Measurements from ENCODE around the gene EFEMP2.
"Not testable (repeated sequence)": the region's sequence is repeated elsewhere in the genome, so short reads cannot be mapped to it uniquely, and the experiment has no call there.

EFEMP2 gene

GRCh38 chr11:65853246-65853979 is 19.2 kb downstream of the EFEMP2 start:
- DNase-seq, result no peak

- DNase-seq, result no peak
Observed at GRCh38 chr11:65852508-65853245, 19.9 kb downstream of the EFEMP2 start.

- DNase-seq, result no peak
Observed at GRCh38 chr11:65851811-65852507, 20.6 kb downstream of the EFEMP2 start.

GRCh38 chr11:65851083-65851579 is 21.5 kb downstream of the EFEMP2 start:
- DNase-seq, result no peak

GRCh38 chr11:65850217-65851082 is 22.1 kb downstream of the EFEMP2 start:
- no peak for DNase-seq

- no peak for DNase-seq
Observed at GRCh38 chr11:65849771-65850216, 22.8 kb downstream of the EFEMP2 start.

- no peak for DNase-seq
Observed at GRCh38 chr11:65849366-65849765, 23.2 kb downstream of the EFEMP2 start.

- DNase-seq, result not testable (repeated sequence)
Observed at GRCh38 chr11:65848693-65849092, 23.9 kb downstream of the EFEMP2 start.

GRCh38 chr11:65847746-65848145 is 24.9 kb downstream of the EFEMP2 start:
- DNase-seq, result no peak

GRCh38 chr11:65844231-65844872 is 28.2 kb downstream of the EFEMP2 start:
- no peak for DNase-seq

GRCh38 chr11:65843811-65844210 is 28.8 kb downstream of the EFEMP2 start:
- DNase-seq, result no peak

- DNase-seq, result no peak
Observed at GRCh38 chr11:65842144-65842543, 30.5 kb downstream of the EFEMP2 start.

GRCh38 chr11:65834202-65834601 is 38.4 kb downstream of the EFEMP2 start:
- DNase-seq, result no peak

GRCh38 chr11:65833297-65834030 is 39.1 kb downstream of the EFEMP2 start, which contains the start of gene SNX32:
TSS of gene SNX32 (plus strand) at chr11:65833963. CDS start at chr11:65834066, 103 bp downstream.
- peak; percentile 81 for DNase-seq

GRCh38 chr11:65832231-65832630 is 40.4 kb downstream of the EFEMP2 start:
- not testable (repeated sequence) for DNase-seq

GRCh38 chr11:65829459-65829858 is 43.1 kb downstream of the EFEMP2 start:
- no peak for DNase-seq

- DNase-seq, result no peak
Observed at GRCh38 chr11:65826984-65827735, 45.4 kb downstream of the EFEMP2 start.

- DNase-seq, result no peak
Observed at GRCh38 chr11:65822776-65823528, 49.6 kb downstream of the EFEMP2 start.

GRCh38 chr11:65821107-65821506 is 51.5 kb downstream of the EFEMP2 start:
- DNase-seq, result no peak

All from NCI-H1048 (cell line).